ENCODE data around the gene SLC25A1. TPM values are rescaled to one million over a fixed set of nuclear protein-coding genes. Genes with fewer than 3 reads are reported as not detected.
A peak's percentile ranks its signal among the peaks of the same experiment; 100 is the strongest.

SLC25A1 gene
- total RNA-seq, 1 donor from 2014 or later: 61.9 TPM

- no peak for DNase-seq (ENCODE audit: low read depth in 2 of 2)
Measured at GRCh38 chr22:19181786-19182471, 3.4 kb upstream of the SLC25A1 start.

GRCh38 chr22:19180740-19181410, 2.3 kb upstream of the SLC25A1 start:
- DNase-seq (ENCODE audit: low read depth in 2 of 2): no peak

- no peak for DNase-seq (ENCODE audit: low read depth in 2 of 2)
Measured at GRCh38 chr22:19180234-19180633, 1.7 kb upstream of the SLC25A1 start.

GRCh38 chr22:19179497-19180048, 1.0 kb upstream of the SLC25A1 start:
- peak; percentile 89 for DNase-seq (ENCODE audit: low read depth in 2 of 2)

- DNase-seq (ENCODE audit: low read depth in 2 of 2): peak in 1 of 2 donors; percentile 48
Measured at GRCh38 chr22:19178065-19178656, 375 bp downstream of the SLC25A1 start.

- DNase-seq (ENCODE audit: low read depth in 2 of 2): peak in 1 of 2 donors; percentile 20
Measured at GRCh38 chr22:19177164-19178064, 1.1 kb downstream of the SLC25A1 start.

- no peak for DNase-seq (ENCODE audit: low read depth in 2 of 2)
Measured at GRCh38 chr22:19176732-19177131, 1.8 kb downstream of the SLC25A1 start.

GRCh38 chr22:19176175-19176643, 2.3 kb downstream of the SLC25A1 start:
- DNase-seq (ENCODE audit: low read depth in 2 of 2): no peak

- DNase-seq (ENCODE audit: low read depth in 2 of 2): no peak
Measured at GRCh38 chr22:19175602-19176174, 2.8 kb downstream of the SLC25A1 start.

GRCh38 chr22:19175026-19175601, 3.4 kb downstream of the SLC25A1 start:
- no peak for DNase-seq (ENCODE audit: low read depth in 2 of 2)

- DNase-seq (ENCODE audit: low read depth in 2 of 2): peak; percentile 49 to 62
Measured at GRCh38 chr22:19174106-19175025, 4.2 kb downstream of the SLC25A1 start.

- no peak for DNase-seq (ENCODE audit: low read depth in 2 of 2)
Measured at GRCh38 chr22:19173047-19174035, 5.2 kb downstream of the SLC25A1 start.

GRCh38 chr22:19172213-19173046, 6.1 kb downstream of the SLC25A1 start:
- DNase-seq (ENCODE audit: low read depth in 2 of 2): no peak

- DNase-seq (ENCODE audit: low read depth in 2 of 2): no peak
Measured at GRCh38 chr22:19169947-19170318, 8.6 kb downstream of the SLC25A1 start.

GRCh38 chr22:19169002-19169946, 9.3 kb downstream of the SLC25A1 start:
- DNase-seq (ENCODE audit: low read depth in 2 of 2): no peak

Data from lung microvascular endothelial cell (primary cell).